ENCODE measurements around the gene FAM98C.
"Not testable (repeated sequence)": the region's sequence is repeated elsewhere in the genome, so short reads cannot be mapped to it uniquely, and the experiment has no call there.

Gene FAM98C

DNA sequence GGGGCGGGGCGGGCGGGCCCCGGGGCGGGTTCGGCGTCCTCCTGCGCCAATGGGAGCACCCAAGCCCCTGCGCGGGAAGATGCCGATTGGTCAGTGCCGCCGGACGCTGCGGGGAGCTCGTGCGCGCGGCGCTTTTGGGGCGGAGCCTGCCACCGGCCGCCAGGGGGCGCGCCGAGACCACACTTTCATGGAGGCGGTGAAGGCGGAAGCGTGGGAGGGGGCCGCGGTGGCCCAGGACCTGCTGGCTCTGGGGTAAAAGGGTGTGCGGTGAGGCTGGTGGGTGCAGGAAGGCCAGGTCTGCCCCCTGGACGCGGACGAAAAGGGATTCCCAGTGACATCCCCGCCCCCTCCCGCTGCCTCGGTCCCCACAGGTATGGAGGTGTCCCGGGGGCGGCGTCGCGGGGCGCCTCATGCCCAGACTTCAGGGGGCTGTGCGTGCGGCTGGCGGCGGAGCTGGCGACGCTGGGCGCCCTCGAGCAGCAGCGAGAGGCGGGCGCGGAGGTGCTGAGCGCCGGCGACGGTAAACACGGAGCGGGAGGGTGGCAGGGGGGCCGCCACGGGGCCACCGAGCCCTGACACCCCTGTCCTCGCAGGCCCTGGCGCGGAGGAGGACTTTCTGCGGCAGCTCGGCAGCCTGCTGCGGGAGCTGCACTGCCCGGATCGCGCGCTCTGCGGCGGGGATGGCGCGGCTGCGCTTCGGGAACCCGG lies at the start of gene FAM98C:
FAM98C (plus strand) TSS at position 127 of the 708 bp plus-strand sequence; CDS start at position 188, 61 bp downstream.
- DNase-seq (ENCODE audit: low spot score), result peak; percentile 96

DNA sequence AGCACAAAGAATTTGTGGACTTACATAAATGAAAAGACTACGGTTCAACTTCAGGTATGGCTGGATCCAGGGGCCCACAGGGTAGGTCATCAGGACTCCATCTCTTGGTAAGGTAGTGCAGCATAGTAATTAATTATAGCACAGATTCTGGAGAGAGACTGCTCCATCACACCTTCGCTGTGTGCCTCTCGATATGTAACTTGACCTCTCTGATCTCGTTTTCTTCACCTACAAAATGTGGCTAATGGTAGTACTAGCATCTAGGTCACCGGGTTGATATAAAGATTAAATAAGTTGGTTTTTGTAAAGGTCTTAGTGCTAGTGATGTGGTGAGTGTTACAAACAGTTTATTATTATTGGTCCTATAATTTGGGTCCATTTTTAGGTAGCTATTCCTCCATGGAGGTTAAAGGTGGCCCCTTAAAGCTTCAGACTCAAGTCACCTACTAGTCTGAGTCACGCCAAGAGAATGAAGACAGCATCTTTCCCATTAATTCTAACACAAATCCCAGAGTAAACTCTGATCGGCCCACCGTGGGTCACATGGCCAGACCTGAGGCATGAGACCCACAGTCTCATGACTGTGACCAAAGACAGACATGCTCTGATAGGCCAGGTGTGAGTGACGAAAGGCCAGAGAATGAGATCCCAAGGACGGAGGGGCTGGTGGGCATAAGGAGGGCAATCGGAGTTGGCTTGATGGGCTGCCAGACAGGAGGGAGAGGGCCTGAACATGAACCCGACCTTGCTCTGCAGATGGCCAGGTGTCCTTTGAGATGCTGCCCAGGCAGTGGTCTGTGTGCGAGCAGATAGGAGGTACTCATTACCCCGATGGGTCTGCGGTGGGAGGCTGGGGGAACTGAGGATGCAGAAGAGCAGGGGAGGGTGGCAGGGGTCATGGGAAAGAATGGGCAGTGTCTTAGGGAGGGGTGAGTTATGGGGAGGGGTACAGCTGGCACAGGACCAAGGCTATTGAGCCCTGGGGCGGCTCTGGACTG lies 46.9 kb upstream of the FAM98C start:
- DNase-seq (ENCODE audit: low spot score), result no peak

GRCh38 chr19:38358071-38358470 lies 44.8 kb upstream of the FAM98C start:
- DNase-seq (ENCODE audit: low spot score), result no peak

DNA sequence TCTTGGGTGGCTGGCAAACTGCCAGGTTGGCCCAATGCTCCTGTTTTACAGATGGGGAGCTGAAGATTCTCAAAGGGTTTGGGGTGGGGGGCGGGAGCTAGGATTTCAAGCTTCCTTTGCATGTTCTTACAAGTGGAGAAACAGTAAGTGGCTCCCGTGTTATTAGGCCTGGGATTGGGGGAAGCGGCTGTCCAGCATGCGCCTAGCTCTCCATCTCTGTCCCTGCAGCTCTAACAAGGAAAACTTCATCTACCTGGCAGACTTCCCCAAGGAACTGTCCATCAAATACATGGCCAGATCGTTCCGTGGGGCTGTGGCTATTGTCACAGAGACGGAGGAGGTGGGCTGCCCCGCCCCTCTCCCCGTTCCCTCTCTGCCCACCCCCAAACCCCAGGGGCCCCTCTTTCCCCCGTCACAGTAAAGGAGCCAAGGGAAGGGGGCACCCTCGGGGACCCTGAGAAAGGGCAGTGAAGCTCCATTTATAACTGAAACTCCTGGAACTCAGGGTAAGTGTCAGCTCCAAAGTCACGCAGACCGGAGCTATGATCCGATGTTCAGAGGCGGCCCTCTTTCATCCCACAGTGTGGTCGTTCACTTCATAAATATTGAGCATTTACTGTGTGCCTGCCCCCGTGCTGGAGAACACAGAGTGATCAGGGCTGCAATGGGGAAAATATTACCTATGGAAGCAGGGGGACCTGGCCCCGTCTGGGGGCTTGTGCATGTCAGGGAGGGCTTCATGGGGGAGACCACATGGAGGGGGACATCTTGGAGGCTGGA lies 43.5 kb upstream of the FAM98C start:
- DNase-seq (ENCODE audit: low spot score), result no peak

DNA sequence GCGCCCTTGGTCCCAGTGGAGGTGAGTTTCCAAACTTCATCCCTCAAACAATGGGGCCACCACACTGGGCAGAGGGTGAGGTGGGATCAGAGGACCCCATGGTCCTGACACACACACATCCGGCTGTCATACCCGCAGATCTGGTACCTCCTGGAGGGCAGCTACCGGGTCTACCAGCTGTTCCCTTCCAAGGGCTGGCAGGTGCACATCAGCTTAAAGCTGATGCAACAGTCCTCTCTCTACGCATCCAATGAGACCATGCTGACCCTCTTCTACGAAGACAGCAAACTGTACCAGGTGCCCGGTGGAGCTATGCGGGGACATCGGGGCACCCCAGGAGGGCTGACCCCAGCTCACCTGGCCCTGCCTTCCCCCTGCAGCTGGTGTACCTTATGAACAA lies 42.5 kb upstream of the FAM98C start:
- no peak for DNase-seq (ENCODE audit: low spot score)

DNA sequence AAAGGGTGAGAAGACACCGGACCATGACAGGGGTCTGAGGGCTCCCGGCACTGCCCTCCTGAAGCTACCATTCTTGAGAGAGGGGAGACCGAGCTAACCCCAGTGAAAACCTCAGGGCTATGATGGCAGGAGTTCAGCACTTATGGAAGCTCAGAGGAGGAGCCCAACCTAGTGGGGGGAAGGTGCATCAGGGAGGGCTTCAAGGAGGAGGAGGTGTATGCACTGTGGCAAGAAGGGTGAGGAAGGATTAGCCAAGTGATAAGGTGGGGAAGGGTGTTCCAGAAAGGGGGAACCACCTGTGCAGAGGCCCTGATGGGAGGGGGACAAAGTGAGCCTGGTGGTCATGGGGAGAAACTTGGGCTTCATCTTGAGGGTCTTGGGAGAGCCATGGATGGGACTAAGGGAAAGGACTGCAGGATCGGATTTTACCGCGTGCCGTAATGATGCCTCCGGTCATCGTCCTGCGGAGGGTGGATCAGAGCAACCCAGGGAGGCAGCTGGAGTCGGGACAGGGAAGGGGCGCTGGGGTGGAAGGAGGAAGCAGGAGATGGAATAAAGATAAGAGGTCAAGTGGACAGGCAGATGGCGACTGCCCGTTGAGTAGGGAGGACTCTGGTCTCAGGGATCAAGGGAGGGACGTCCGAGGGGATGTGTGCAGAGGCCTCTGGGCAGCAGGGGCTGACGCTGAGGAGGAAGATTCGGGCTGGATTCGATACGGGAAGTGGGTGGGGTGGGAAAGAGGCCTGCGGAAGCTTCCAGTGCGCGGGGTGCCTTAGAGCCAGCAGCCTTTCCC lies 41.9 kb upstream of the FAM98C start:
- peak; percentile 28 for DNase-seq (ENCODE audit: low spot score)

DNA sequence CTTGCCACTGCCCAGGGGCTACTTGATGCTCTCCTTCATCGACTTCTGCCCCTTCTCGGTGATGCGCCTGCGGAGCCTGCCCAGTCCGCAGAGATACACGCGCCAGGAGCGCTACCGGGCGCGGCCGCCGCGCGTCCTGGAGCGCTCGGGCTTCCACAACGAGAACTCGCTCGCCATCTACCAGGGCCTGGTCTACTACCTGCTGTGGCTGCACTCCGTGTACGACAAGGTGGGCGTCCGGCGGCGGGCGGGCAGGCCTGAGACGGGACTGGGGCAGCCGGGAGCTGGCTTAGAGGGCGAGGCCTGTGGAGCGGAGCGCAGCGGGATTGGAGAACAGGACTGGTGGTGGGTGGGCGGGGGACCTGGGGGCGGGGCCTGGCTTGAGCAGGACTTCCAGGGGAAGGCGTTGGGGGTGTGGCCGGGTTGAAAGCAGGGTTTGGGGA lies 41.2 kb upstream of the FAM98C start:
- DNase-seq (ENCODE audit: low spot score), result peak; percentile 86

GRCh38 chr19:38362076-38362945 lies 40.6 kb upstream of the FAM98C start:
- peak; percentile 80 for DNase-seq (ENCODE audit: low spot score)

DNA sequence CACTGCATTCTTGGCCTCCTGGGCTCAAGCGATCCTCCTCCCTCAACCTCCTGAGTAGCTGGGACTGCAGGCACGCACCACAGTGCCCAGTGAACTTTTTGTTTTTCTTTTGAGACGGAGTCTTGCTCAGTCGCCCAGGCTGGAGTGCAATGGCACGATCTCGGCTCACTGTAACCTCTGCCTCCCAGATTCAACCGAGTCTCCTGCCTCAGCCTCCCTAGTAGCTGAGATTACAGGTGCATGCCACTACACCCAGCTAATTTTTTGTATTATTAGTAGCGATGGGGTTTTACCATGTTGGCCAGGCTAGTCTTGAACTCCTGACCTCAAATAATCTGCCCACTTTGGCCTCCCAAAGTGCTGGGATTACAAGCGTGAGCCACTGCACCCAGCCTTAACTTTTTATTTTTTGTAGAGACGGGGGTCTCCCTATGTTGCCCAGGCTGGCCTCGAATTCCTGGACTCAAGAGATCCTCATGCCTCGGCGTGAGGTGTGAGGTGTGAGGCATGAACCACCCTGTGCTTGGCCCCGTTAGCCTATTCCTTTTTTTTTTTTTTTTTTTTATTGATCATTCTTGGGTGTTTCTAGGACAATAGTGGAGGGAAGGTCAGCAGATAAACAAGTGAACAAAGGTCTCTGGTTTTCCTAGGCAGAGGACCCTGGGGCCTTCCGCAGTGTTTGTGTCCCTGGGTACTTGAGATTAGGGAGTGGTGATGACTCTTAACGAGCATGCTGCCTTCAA lies 39.8 kb upstream of the FAM98C start:
- DNase-seq (ENCODE audit: low spot score), result not testable (repeated sequence)

- no peak for DNase-seq (ENCODE audit: low spot score)
Observed at GRCh38 chr19:38367041-38367440, 35.9 kb upstream of the FAM98C start.

- DNase-seq (ENCODE audit: low spot score), result peak; percentile 55
Observed at GRCh38 chr19:38369584-38369983, 33.3 kb upstream of the FAM98C start.

GRCh38 chr19:38370299-38370698 lies 32.6 kb upstream of the FAM98C start:
- peak; percentile 95 for DNase-seq (ENCODE audit: low spot score)

DNA sequence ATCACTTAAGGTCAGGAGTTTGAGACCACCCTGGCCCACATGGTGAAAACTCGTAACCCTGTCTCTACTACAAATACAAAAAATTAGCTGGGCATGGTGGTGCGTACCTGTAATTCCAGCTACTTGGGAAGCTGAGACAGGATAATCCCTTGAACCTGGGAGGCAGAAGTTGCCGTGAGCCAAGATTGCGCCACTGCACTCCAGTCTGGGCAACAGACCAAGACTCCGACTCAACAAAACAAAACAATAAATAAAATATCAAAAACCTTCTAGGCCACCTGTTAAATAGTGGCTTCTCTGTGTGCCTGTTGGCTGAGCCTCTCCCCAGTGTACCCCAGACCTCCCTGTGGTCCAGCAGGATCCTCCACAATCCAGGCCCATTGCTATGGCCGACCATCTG lies 31.8 kb upstream of the FAM98C start:
- no peak for DNase-seq (ENCODE audit: low spot score)

DNA sequence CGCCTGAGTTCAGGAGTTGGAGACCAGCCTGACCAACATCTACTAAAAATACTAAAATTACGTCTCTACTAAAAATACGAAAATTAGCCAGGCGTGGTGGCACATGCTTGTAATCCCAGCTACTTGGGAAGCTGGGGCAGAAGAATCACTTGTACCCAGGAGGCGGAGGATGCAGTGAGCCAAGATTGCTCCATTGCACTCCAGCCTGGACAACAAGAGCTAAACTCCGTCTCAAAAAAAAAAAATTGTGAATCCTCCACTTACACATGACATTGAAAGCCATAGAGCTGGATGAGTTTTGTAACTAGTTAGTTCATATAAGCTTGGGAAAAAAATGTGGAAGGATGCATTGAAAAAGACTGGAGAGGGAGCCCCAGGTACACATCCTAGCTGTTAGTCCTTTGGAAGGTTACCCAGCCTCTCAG lies 29.0 kb upstream of the FAM98C start:
- no peak for DNase-seq (ENCODE audit: low spot score)

DNA sequence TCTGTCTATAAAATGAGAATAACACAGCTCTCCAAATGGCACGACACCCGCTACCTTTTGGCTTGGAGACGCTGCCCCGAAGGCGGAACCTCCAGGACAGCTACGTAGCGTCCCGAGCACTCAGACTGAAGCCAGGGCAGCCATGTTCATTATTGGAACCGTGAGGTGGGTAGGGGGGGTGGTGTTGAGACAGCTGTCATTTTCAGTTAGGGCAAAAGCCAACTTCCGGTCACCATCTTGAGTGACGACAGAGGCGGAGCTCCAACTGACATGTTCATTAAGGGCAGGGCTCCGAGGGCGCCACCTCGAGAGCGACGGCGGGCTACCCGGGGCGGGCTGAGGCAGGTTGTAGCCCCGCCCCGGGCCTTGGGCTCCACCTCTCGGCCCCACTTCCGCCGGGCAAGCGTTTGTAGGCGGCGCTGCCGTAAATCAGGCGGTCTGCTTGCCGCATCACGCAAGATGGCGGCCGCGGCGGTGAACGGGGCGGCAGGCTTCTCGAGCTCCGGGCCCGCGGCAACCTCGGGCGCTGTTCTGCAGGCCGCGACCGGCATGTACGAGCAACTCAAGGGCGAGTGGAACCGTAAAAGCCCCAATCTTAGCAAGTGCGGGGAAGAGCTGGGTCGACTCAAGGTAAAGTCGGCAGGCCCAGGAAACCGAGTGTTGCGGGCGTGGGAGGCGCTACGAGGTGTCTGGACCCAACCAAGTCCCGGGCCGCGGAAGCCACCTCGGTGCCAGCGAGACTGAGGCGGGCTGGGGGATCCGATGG lies 28.4 kb upstream of the FAM98C start, which contains the start of gene PSMD8:
PSMD8 (plus strand) TSS at position 240 of the 766 bp plus-strand sequence; CDS start at position 271, 31 bp downstream.
- peak; percentile 100 for DNase-seq (ENCODE audit: low spot score)

DNA sequence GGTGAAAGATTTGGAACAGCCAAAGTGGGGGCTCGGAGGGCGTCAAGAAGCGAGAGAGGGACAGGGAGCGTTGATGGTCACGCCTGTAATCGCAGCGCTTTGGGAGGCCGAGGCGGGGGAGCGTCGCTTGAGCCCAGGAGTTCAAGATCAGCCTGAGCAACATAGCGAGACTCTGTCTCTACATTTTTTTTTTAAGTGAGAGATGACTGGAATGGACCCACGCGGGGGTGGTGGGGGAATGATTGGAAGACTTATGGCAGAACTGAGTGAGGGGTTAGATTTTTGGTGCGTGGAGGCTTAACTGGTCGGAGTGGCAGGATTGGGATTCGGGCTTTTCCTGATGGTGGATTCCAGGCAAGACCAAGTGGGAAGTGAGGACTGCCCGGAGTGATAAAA lies 27.8 kb upstream of the FAM98C start:
- DNase-seq (ENCODE audit: low spot score), result no peak

- DNase-seq (ENCODE audit: low spot score), result no peak
Observed at GRCh38 chr19:38375748-38376147, 27.1 kb upstream of the FAM98C start.

- no peak for DNase-seq (ENCODE audit: low spot score)
Observed at GRCh38 chr19:38376576-38376975, 26.3 kb upstream of the FAM98C start.

- DNase-seq (ENCODE audit: low spot score), result no peak
Observed at GRCh38 chr19:38377052-38377451, 25.8 kb upstream of the FAM98C start.
